WTC11 (cell line): ENCODE results near the gene NOS1.

ENCODE experiments used
- ATF3 ChIP-seq: sonication (generic); formaldehyde crosslinking; conservative IDR thresholded peaks from 2 replicates; pipeline ENCODE4 v1.8.1; 2022; ENCODE audit warnings: mild to moderate bottlenecking, missing genetic modification reagents
- FOXJ3 ChIP-seq: sonication (generic); formaldehyde crosslinking; IDR thresholded peaks from 2 replicates; pipeline ENCODE4 v1.9.0; 2021; ENCODE audit warnings: missing genetic modification reagents, mild to moderate bottlenecking, borderline replicate concordance
- FOXP1 ChIP-seq: sonication (generic); formaldehyde crosslinking; IDR thresholded peaks from 2 replicates; pipeline ENCODE4 v1.8.0; 2022; ENCODE audit warnings: missing genetic modification reagents, mild to moderate bottlenecking, moderate library complexity, borderline replicate concordance
- HMGXB4 ChIP-seq: sonication (generic); formaldehyde crosslinking; IDR thresholded peaks from 2 replicates; pipeline ENCODE4 v1.8.1; 2023; ENCODE audit warnings: mild to moderate bottlenecking, moderate library complexity, missing genetic modification reagents
- SOX15 ChIP-seq: fragments of 250-450 bp; sonication (Bioruptor Pico); IDR thresholded peaks from 2 replicates; pipeline ENCODE4 v1.9.0; 2021; ENCODE audit warnings: mild to moderate bottlenecking
- SP1 ChIP-seq: sonication (generic); formaldehyde crosslinking; conservative IDR thresholded peaks from 2 replicates; pipeline ENCODE4 v1.8.1; 2022; ENCODE audit warnings: missing genetic modification reagents
- TCF7 ChIP-seq: sonication (generic); formaldehyde crosslinking; IDR thresholded peaks from 2 replicates; pipeline ENCODE4 v1.8.0; 2022; ENCODE audit warnings: mild to moderate bottlenecking, low read depth, missing genetic modification reagents, moderate library complexity
- ZNF138 ChIP-seq: sonication (generic); formaldehyde crosslinking; conservative IDR thresholded peaks from 2 replicates; pipeline ENCODE4 v1.8.1; 2022; ENCODE audit warnings: mild to moderate bottlenecking, moderate library complexity, missing genetic modification reagents
- TF ChIP-seq, protein P1 (sequence below): fragments of 200-600 bp; IDR thresholded peaks from 2 replicates; pipeline ENCODE4 v1.8.0; 2022; ENCODE audit warnings: antibody characterized with exemption
- TF ChIP-seq, protein P2 (sequence below): sonication (generic); formaldehyde crosslinking; IDR thresholded peaks from 2 replicates; pipeline ENCODE4 v1.8.1; 2022; ENCODE audit warnings: mild to moderate bottlenecking, moderate library complexity, missing genetic modification reagents
- TF ChIP-seq, protein P3 (sequence below): sonication (generic); formaldehyde crosslinking; IDR thresholded peaks from 2 replicates; pipeline ENCODE4 v1.8.0; 2022; ENCODE audit warnings: missing genetic modification reagents
- TF ChIP-seq, protein P4 (sequence below): sonication (generic); formaldehyde crosslinking; IDR thresholded peaks from 2 replicates; pipeline ENCODE4 v1.8.1; 2022; ENCODE audit warnings: low read depth, mild to moderate bottlenecking, moderate library complexity, missing genetic modification reagents, borderline replicate concordance

GRCh38 chr12:117404940-117405339 is 43.5 kb upstream of the NOS1 start:
- TF ChIP-seq, protein P1, sequence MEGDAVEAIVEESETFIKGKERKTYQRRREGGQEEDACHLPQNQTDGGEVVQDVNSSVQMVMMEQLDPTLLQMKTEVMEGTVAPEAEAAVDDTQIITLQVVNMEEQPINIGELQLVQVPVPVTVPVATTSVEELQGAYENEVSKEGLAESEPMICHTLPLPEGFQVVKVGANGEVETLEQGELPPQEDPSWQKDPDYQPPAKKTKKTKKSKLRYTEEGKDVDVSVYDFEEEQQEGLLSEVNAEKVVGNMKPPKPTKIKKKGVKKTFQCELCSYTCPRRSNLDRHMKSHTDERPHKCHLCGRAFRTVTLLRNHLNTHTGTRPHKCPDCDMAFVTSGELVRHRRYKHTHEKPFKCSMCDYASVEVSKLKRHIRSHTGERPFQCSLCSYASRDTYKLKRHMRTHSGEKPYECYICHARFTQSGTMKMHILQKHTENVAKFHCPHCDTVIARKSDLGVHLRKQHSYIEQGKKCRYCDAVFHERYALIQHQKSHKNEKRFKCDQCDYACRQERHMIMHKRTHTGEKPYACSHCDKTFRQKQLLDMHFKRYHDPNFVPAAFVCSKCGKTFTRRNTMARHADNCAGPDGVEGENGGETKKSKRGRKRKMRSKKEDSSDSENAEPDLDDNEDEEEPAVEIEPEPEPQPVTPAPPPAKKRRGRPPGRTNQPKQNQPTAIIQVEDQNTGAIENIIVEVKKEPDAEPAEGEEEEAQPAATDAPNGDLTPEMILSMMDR, result no peak
- no peak for TF ChIP-seq FOXJ3 (CRISPR knock-in tag)
- TF ChIP-seq SOX15 (CRISPR knock-in tag), result no peak
- TF ChIP-seq FOXP1 (CRISPR knock-in tag), result no peak
- TF ChIP-seq HMGXB4 (CRISPR knock-in tag), result no peak
- TF ChIP-seq, protein P2, sequence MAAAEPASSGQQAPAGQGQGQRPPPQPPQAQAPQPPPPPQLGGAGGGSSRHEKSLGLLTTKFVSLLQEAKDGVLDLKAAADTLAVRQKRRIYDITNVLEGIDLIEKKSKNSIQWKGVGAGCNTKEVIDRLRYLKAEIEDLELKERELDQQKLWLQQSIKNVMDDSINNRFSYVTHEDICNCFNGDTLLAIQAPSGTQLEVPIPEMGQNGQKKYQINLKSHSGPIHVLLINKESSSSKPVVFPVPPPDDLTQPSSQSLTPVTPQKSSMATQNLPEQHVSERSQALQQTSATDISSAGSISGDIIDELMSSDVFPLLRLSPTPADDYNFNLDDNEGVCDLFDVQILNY (CRISPR knock-in tag), result no peak
- no peak for TF ChIP-seq SP1 (CRISPR knock-in tag)
- TF ChIP-seq ZNF138, result no peak
- TF ChIP-seq, protein P3, sequence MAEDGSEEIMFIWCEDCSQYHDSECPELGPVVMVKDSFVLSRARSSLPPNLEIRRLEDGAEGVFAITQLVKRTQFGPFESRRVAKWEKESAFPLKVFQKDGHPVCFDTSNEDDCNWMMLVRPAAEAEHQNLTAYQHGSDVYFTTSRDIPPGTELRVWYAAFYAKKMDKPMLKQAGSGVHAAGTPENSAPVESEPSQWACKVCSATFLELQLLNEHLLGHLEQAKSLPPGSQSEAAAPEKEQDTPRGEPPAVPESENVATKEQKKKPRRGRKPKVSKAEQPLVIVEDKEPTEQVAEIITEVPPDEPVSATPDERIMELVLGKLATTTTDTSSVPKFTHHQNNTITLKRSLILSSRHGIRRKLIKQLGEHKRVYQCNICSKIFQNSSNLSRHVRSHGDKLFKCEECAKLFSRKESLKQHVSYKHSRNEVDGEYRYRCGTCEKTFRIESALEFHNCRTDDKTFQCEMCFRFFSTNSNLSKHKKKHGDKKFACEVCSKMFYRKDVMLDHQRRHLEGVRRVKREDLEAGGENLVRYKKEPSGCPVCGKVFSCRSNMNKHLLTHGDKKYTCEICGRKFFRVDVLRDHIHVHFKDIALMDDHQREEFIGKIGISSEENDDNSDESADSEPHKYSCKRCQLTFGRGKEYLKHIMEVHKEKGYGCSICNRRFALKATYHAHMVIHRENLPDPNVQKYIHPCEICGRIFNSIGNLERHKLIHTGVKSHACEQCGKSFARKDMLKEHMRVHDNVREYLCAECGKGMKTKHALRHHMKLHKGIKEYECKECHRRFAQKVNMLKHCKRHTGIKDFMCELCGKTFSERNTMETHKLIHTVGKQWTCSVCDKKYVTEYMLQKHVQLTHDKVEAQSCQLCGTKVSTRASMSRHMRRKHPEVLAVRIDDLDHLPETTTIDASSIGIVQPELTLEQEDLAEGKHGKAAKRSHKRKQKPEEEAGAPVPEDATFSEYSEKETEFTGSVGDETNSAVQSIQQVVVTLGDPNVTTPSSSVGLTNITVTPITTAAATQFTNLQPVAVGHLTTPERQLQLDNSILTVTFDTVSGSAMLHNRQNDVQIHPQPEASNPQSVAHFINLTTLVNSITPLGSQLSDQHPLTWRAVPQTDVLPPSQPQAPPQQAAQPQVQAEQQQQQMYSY, result no peak
- TF ChIP-seq TCF7 (CRISPR knock-in tag), result no peak
- TF ChIP-seq, protein P4, sequence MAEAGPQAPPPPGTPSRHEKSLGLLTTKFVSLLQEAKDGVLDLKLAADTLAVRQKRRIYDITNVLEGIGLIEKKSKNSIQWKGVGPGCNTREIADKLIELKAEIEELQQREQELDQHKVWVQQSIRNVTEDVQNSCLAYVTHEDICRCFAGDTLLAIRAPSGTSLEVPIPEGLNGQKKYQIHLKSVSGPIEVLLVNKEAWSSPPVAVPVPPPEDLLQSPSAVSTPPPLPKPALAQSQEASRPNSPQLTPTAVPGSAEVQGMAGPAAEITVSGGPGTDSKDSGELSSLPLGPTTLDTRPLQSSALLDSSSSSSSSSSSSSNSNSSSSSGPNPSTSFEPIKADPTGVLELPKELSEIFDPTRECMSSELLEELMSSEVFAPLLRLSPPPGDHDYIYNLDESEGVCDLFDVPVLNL (CRISPR knock-in tag), result no peak
- no peak for TF ChIP-seq ATF3 (CRISPR knock-in tag)
